ENCODE results near the gene RHOA. TPM values are rescaled to one million over a fixed set of nuclear protein-coding genes. Genes with fewer than 3 reads are reported as not detected.
A peak's percentile ranks its signal among the peaks of the same experiment; 100 is the strongest.

Gene RHOA
- total RNA-seq, 2 donors from 2014 or later: 524 to 630 TPM

DNA sequence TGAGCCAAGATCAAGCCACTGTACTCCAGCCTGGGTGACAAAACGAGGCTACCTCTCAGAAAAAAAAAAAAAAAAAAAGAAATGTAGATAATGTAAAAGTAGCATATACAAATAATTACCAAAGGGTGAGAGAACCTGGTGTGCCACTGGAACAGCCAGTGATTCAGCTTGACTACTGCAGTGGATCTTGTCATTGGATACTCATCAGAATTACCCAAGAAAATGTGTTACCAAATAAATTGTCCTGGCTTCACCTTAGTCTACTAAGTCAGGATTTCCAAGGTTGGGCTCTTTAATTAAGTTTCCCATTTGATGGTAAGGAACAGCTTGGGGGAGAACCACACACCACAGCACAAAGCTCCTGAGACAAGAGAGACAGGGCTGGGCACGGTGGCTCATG, 15.8 kb upstream of the RHOA start:
- Histone ChIP-seq H3K4me3 (no peak overlapping the region), H3K4me1 (ENCODE audit: control insufficient read depth in 1 of 2, low read depth in 2 of 2) (peaks cover 7 to 8% of the 10 kb centered on the region in 2 donors), H3K9me3 (no peaks in the 10 kb centered on the region), H3K27me3 (replicated peaks; ENCODE audit: insufficient read depth) (no peaks in the 10 kb centered on the region), H3K27ac (no peak overlapping the region), H3K36me3 (peaks cover 10% of the 10 kb centered on the region)
- ATAC-seq (ENCODE audit: insufficient number of reproducible peaks, low FRiP score, low read depth) (no peak), DNase-seq (ENCODE audit: low spot score) (no peak)
- TF ChIP-seq, protein P1, sequence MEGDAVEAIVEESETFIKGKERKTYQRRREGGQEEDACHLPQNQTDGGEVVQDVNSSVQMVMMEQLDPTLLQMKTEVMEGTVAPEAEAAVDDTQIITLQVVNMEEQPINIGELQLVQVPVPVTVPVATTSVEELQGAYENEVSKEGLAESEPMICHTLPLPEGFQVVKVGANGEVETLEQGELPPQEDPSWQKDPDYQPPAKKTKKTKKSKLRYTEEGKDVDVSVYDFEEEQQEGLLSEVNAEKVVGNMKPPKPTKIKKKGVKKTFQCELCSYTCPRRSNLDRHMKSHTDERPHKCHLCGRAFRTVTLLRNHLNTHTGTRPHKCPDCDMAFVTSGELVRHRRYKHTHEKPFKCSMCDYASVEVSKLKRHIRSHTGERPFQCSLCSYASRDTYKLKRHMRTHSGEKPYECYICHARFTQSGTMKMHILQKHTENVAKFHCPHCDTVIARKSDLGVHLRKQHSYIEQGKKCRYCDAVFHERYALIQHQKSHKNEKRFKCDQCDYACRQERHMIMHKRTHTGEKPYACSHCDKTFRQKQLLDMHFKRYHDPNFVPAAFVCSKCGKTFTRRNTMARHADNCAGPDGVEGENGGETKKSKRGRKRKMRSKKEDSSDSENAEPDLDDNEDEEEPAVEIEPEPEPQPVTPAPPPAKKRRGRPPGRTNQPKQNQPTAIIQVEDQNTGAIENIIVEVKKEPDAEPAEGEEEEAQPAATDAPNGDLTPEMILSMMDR (IDR thresholded peaks at IDR 0.05): no peak

DNA sequence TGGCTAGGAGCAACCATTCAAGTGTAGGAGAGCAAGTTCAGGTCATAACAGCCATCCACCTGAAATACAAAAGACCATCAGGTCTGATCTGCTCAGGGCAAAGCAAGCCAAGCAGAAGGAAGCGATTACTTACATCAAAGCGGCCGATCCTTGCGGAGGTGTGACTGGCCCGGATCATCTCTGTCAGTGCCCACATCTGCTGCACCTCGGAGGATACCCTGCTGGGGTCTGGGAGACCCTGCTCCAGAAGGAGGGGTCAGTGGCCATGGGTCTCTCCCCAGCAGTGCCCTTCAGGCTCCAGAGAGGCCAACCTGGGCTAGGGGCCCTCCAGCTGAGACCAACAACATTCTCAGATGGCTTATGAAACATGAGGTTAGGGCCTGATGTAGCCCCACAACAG, 13.0 kb upstream of the RHOA start:
- H3K27ac ChIP-seq: no peak overlapping the region
- ATAC-seq (ENCODE audit: insufficient number of reproducible peaks, low FRiP score, low read depth) (no peak), DNase-seq (ENCODE audit: low spot score) (no peak)
- peaks cover 10% of the 10 kb centered on the region for H3K36me3 ChIP-seq
- H3K27me3 ChIP-seq (replicated peaks; ENCODE audit: insufficient read depth): no peaks in the 10 kb centered on the region
- no peaks in the 10 kb centered on the region for H3K9me3 ChIP-seq
- TF ChIP-seq, protein P1 (IDR thresholded peaks at IDR 0.05): no peak
- H3K4me1 ChIP-seq (ENCODE audit: control insufficient read depth in 1 of 2, low read depth in 2 of 2): peaks cover 7% of the 10 kb centered on the region in 2 donors
- no peak overlapping the region for H3K4me3 ChIP-seq

DNA sequence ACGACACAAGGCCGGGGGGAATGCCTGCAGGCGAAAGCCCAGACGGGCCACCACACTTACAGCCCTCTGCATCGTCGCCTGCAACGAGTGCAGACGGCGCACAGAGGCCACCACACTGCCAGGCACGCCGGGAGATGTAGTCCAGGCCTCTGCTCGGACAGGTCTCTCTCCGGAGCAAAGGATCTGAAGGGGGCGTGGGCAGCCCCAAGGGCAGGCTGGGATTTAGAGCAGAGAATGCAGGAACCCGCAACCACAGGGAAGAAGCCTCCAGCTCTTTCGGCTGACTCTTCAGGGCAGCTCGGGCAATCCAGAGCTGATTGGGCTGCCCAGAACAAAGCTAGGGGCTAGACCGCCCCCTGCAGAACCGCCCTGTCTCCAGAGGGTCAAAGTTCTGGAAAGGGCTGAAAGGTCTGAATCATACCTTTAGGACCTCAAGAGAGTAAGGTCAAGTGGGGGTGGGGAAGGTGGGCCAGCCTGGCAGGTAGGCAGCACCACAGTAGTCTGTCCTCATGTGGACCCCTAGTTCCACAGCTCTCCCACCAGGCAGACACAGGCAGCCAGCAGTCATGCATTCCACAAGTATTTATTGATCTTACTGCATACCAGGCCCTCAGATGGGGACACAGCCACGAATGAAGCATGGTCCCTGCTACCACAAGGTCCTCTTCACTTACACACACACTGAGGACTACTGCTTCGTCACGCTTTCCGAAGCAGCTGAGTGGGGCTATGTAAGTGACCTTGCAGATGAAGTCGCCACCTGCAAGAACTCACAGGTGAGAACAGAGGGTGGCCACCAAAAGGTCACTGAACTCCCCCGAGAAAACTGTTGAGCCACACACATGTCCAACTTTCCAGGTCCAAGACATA, 10.8 kb upstream of the RHOA start, which contains the start of gene AMT:
Gene AMT, minus strand, starts transcription at position 95 of the 870 bp plus-strand sequence. Its CDS starts 23 bp downstream, at position 72.
- DNase-seq (ENCODE audit: low spot score): no peak
- TF ChIP-seq, protein P1 (IDR thresholded peaks at IDR 0.05): no peak
- ATAC-seq (ENCODE audit: insufficient number of reproducible peaks, low FRiP score, low read depth): no peak
- H3K27me3 ChIP-seq (replicated peaks; ENCODE audit: insufficient read depth): no peaks in the 10 kb centered on the region
- H3K36me3 ChIP-seq: peaks cover 13% of the 10 kb centered on the region
- no peaks in the 10 kb centered on the region for H3K9me3 ChIP-seq
- H3K27ac ChIP-seq: peak within 1 kb of the TSS; percentile 6 to 59
- H3K4me3 ChIP-seq: peak within 1 kb of the TSS; percentile 63
- peaks cover 0 to 4% of the 10 kb centered on the region in 2 donors for H3K4me1 ChIP-seq (ENCODE audit: control insufficient read depth in 1 of 2, low read depth in 2 of 2)

DNA sequence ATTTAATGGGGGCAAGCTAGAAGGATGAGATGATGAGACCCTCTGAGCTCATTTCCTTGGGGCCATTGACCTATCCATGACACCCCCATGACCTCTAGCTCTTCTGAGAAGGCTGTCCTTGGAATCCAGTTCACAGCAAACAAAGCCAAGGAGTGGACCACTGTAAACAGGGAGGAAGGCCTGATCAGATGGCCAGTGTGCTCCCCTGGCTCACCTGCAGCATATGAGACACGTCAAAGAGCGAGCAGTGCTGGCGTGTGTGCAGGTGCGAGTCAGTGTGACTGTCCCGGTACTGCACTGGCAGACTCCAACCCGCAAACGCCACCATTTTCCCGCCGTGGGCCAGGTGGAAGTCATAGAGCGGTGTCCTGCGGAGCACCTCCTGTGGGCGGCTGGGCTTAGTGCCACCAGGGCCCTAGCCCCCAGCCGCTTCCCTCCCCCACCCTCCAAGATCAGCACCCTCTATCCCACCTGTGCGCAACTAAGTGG, 10.2 kb upstream of the RHOA start:
- H3K9me3 ChIP-seq: no peaks in the 10 kb centered on the region
- peaks cover 2 to 4% of the 10 kb centered on the region in 2 donors for H3K4me1 ChIP-seq (ENCODE audit: control insufficient read depth in 1 of 2, low read depth in 2 of 2)
- TF ChIP-seq, protein P1 (IDR thresholded peaks at IDR 0.05): no peak
- DNase-seq (ENCODE audit: low spot score) (no peak), ATAC-seq (ENCODE audit: insufficient number of reproducible peaks, low FRiP score, low read depth) (no peak)
- peak overlapping the region; percentile 63 for H3K4me3 ChIP-seq
- no peaks in the 10 kb centered on the region for H3K27me3 ChIP-seq (replicated peaks; ENCODE audit: insufficient read depth)
- peak overlapping the region; percentile 6 to 59 for H3K27ac ChIP-seq
- peaks cover 13% of the 10 kb centered on the region for H3K36me3 ChIP-seq

DNA sequence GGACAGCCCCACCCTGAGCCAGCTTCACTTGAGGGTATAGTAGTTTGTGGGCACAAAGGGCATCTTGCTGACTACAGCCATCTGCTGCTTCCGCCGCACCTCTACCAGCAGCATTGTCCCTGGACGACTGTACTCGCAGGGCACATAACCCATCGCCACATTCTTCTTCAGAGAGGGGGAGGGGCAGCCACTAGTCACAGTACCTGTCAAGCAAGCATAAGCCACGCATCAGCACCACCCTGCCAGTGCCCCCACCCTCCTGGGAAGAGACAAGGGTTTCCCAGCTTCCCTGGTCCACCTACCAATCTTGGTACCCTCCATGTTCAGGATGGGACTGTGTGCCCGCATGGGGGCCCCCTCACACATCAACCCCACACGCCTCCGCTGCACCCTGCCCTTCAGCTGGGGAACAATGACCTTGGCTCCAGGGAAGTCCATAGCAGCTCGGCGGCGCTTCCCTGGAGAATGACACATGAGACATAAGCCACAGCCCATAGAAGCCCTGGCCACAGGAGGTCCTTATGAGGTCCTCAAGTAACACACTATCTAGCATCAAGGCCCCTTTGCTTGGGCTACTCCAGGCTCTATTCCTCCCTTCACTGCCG, 5.8 kb upstream of the RHOA start:
- Histone ChIP-seq H3K27ac (no peak overlapping the region), H3K36me3 (peaks cover 6% of the 10 kb centered on the region), H3K4me3 (no peak overlapping the region), H3K27me3 (replicated peaks; ENCODE audit: insufficient read depth) (no peaks in the 10 kb centered on the region), H3K4me1 (ENCODE audit: control insufficient read depth in 1 of 2, low read depth in 2 of 2) (peaks cover 19 to 31% of the 10 kb centered on the region in 2 donors), H3K9me3 (no peaks in the 10 kb centered on the region)
- TF ChIP-seq, protein P1 (IDR thresholded peaks at IDR 0.05): no peak
- no peak for ATAC-seq (ENCODE audit: insufficient number of reproducible peaks, low FRiP score, low read depth)
- no peak for DNase-seq (ENCODE audit: low spot score)

Measured in thoracic aorta (tissue), 2 donors.